Stimulated activated CD4-positive, alpha-beta T cell treated with anti-CD3 and anti-CD28 coated beads, Interleukin-12 subunit alpha, Interleukin-12 subunit beta, amount 100 ng/mL, for 24 hours (primary cell): Measurements from ENCODE around the gene SDSL.

Source experiments
- DNase-seq, 2 experiments: peaks; one replicate each; pipeline ENCODE4 v3.0.0-alpha.2; 2020; ENCODE audit warnings: low read depth in 2 of 2

The SDSL gene

GRCh38 chr12:113396828-113397496 lies 25.2 kb upstream of the SDSL start:
- no peak for DNase-seq

DNA sequence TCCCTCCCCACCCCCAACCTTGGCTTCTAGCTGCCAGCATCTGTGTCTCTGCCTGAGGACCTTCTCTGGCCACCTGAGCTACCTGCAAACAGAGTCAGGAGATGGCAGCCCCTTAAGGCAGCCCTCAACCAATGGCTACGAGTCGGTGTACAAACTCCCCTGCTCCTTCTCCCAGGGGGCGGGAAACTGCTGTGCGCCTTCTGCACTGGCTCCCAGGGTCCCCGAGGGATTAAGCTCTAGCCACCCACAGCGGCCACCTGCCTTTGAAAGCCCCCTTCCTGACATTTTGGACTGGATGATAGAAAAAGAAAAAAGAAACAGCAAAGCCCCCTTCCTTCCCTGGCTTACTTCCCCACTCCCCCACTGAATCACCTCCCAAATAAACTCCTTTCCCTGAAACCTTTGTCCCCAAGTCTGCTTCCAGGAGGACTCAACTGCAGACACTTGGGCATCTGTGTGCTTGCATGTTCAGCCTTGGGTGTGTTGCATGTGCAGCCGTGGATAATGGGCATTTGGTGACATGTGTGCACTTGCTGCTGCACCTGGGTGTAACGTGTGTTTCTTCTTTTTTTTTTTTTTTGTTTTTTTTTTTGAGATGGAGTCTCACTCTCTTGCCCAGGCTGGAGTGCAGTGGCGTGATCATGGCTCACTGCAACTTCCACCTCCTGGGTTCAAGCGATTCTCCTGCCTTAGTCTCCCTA lies 24.5 kb upstream of the SDSL start:
- DNase-seq = no peak

- DNase-seq = no peak
These were observed 23.6 kb upstream of the SDSL start for GRCh38 chr12:113398346-113399290.

GRCh38 chr12:113399490-113399889 lies 22.7 kb upstream of the SDSL start:
- DNase-seq = no peak

DNA sequence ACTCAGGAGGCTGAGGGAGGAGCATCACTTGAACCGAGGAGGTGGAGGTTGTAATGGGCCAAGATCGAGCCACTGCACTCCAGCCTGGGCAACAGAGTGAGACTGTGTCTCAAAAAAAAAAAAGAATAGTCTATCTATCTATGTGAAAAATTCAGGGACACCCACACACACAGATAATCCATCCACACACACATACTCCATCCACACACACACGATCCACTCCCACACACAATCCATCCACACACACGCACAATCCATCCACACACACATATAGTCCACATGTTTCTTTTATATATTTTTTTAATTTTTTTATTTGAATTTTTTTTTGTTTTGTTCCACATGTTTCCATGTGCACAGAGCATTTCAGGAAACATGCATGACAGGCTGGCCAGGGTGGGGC lies 21.8 kb upstream of the SDSL start:
- DNase-seq = no peak

- DNase-seq = no peak
These were observed 20.8 kb upstream of the SDSL start for GRCh38 chr12:113401066-113402000.

GRCh38 chr12:113402586-113403260 lies 19.5 kb upstream of the SDSL start:
- no peak for DNase-seq

DNA sequence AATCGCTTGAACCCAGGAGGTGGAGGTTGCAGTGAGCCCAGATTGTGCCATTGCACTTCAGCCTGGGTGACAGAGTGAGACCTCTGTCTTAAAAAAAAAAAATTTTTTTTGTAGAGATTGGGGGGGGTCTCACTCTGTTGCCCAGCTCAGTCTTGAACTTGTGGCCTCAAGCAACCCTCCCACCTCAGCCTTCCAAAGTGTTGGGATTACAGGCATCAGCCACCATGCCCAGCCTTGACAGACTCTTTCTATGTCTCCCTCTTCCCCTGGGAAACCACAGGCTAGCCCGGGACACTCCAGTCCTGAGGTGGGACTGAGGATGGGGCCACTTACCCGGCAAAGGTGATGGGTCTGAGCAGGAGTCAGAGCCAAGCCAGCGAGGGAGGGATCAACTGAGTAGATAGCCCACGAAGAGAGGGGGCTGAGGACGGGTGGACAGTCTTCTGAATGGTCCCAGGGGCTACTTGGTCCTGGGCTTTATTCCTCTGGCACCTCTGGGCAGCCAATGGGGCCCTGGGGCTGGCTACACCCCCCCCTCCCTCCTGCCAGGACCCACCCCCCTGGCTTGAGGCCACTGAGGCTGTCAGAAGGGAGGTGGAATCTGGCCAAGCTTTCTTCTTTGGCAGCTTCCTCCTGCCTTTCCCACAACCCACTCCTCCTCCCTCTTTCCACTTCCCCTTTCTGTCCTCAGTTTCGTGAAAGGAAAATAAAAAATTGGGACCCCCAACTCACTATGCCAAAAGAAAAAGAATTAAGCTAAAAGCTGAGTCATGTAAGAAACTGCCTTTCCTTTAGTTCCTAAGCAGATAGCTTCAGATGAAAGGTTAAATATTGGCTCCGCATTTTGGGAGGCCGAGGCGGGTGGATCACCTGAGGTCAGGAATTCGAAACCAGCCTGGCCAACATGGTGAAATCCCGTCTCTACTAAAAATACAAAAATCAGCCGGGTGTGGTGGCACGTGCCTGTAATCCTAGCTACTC lies 18.5 kb upstream of the SDSL start, which contains the start of gene SDS:
Gene SDS, minus strand, starts transcription at position 453 of the 981 bp plus-strand sequence. CDS start 4,179 bp downstream, outside the sequence.
- no peak for DNase-seq

- no peak for DNase-seq
These were observed 16.5 kb upstream of the SDSL start for GRCh38 chr12:113405694-113406093.

GRCh38 chr12:113407931-113408600 lies 14.1 kb upstream of the SDSL start:
- DNase-seq = no peak

DNA sequence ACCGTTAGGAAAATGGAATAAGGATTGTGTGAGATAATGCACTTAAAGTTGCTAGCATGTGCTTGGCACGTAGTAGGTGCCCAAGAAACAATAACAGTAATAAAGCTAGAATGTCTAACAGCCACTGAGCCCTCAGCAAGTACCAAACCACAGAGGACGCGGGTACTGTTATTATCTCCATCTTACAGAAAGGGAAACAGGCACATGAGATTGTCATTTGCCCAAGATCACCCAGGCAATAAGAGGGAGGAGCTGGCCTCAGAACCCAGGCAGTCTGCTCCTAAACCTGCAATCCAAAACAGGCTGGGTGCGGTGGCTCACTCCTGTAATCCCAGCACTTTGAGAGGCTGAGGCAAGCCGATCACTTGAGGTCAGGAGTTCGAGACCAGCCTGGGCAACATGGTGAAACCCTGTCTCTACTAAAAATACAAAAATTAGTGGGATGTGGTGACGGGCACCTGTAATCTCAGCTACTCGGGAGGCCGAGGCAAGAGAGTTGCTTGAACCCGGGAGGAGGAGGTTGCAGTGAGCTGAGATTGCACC lies 13.4 kb upstream of the SDSL start:
- DNase-seq = no peak

DNA sequence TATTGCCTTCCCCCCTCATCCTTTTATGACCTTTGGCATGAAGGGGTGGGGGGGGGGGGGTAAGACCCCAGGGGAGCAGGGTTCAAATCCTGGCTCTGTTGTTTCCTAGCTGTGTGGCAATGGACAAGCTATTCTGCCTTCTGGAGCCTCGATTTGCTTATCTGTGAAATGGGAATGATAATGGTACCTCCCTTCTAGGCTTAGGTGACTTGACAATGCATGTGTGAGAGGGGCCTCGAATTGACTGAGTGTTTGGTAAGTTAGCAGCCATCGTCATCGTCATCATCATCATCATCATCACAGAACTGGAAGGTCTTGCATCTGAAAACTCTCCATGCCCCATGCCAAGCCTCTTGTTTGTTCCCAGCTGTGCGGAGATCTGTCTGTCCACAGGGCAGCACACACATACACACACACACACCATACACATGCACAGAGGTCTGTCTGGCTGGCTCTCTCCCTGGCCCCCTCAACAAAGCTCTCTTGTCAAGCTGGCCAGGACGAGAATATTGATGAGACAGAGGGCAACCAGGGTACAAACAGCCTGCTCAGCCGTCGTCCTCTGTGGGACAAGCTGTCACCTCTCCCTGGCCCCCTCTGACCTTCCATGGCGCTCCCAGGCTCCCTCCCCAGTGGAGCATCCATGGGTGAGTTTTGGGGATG lies 12.6 kb upstream of the SDSL start:
- DNase-seq = no peak

DNA sequence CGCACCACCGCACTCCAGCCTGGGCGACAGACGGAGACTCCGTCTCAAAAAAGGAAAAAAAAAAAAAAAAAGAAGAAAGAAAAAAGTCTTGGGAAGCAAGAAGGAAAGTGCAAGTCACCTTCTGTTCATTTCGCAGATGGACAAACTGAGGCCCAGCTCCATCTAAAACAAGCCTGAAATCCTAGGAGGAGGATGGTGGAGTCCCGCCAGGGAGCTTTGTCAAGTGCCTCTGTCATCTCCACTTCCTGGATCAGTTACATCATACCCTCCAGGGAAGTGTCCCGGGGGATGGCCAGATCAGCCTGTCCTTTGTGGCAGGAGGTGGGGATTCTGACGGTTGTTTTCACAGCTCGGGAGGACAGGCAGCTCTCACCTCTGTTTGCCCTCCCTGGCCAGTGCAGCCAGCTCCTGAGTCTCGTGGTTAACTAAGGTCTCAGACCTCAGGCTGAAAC lies 8.7 kb upstream of the SDSL start:
- DNase-seq = no peak

DNA sequence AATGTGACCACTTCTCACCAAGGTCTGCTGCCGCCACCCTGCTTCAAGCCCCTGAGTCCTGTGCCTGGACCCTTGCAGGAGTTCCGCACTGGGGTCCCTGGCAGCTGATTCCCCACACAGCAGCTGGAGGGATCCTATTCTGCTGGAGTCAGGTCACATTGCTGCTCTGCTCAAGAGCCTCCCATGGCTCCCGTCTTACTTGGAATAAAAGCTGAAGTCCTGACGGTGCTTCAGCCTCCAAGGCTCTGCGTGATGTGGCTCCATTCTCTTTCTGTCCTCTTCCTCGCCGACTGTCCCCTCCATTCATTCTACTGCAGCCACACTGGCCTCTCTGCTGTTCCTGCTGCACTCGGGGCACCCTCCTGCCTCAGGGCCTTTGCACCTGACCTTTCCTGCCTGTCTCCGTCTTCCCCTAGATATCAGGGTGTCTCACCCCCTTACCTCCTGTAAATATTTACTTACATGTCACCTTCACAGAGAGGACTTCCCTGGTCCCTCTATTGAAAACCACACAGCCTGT lies 7.6 kb upstream of the SDSL start:
- DNase-seq = no peak

- DNase-seq = no peak
These were observed 6.0 kb upstream of the SDSL start for GRCh38 chr12:113416091-113416754.

DNA sequence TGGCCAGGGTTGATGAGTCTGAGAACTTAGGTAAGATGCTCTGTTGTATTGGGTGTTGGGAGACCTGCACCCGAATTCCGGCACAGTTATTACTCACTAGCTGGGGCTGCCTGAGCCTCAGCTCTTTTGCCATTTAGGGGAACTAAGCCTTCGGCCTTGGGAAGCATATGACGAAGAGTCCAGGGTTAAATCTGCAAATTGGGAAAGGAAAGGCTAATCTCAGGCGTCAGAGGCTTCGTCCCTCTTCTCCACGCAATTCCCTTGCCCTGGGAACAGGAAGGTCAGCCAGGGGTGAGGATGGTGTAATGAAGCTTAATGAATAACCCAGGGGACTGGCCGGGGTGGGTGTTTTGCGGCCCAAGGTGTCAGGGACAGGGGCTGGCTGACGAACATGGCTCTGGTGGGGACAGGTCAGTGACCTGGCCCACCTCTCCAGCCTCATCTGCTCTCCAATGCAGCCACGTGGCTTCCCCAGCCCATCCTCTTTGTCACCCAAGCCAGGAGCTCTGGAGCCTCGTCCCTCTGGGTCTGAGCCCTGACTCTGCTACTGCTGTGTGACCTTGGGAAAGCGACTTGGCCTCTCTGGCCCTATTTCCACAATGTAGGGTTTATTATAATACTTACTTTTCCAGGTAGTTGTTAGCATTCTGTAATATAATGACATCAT lies 3.8 kb upstream of the SDSL start:
- no peak for DNase-seq
